ENCODE data around the gene KRTAP10-10.
"Not testable (repeated sequence)": the region's sequence is repeated elsewhere in the genome, so short reads cannot be mapped to it uniquely, and the experiment has no call there.

The KRTAP10-10 gene

DNA sequence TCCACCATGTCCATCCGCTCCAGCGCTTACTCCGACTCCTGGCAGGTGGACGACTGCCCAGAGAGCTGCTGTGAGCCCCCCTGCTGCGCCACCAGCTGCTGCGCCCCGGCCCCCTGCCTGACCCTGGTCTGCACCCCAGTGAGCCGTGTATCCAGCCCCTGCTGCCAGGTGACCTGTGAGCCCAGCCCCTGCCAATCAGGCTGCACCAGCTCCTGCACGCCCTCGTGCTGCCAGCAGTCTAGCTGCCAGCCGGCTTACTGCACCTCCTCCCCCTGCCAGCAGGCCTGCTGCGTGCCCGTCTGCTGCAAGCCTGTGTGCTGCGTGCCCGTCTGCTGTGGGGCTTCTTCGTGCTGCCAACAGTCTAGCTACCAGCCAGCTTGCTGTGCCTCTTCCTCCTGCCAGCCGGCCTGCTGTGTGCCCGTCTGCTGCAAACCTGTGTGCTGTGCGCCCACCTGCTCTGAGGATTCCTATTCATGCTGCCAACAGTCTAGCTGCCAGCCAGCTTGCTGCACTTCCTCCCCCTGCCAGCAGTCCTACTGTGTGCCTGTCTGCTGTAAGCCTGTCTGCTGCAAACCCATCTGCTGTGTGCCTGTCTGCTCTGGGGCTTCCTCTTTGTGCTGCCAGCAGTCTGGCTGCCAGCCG is 9.9 kb upstream of the KRTAP10-10 start:
- not testable (repeated sequence) for DNase-seq

GRCh38 chr21:44627831-44628233 is 9.3 kb upstream of the KRTAP10-10 start:
- DNase-seq: peak in 1 of 3 experiments; percentile 19

- no peak for DNase-seq
Measured at GRCh38 chr21:44628707-44629391, 8.3 kb upstream of the KRTAP10-10 start.

DNA sequence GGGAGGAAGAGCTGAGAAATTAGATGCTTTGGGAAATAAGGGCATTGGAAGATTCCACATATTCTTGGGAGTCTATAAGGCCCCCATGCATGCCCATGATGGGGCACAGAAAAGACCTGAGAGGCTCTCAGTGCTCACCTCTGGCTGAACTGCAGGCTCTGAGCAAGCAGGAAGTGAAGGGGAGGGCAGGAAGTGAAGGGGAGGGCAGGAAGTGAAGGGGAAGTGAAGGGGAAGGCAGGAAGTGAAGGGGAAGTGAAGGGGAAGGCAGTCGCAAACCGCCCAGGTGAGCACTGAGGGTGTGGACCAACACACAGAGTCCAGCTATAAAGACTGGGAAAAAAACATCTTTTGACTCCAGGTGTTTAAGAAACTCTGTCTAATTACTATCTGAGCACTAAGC is 6.7 kb upstream of the KRTAP10-10 start:
- DNase-seq: no peak

- no peak for DNase-seq
Measured at GRCh38 chr21:44632067-44632466, 5.1 kb upstream of the KRTAP10-10 start.

DNA sequence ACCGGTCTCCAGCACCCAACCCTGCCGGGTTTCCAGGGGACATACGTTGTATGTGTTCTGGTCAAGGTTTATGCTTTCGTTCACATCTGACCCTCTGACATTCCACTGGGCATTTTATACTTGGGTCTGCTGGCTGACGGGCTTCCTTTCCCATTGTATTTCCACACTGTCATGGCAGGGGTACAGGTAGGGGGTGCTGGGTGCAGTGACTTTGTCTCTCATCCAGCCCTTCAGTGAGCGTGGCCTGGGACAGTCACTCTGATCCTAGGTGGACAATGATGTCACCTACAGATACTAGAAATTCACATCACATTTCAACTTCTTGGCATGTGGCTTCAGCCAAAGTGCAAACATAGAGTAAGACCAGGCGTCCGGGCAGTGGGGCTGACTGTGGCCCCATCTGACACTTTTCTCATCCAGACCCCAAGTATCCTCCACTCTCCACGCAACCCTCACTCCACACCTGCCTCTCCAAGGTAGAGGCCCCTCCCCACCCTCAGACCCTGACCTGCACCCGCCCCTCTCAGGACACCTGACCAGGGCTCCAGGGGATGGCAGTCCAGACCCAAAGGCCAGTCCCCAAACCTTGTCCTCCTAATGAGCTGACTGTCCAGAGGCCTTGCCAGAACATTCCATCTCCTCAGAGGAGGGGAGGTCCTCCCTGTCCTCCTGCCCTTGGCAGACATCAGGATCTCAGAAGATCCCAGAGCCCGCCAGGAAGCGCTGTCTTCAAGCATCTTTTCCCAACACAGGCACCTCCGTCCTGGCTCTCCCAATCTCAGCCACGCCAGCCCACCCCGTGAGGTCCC is 743 bp upstream of the KRTAP10-10 start:
- no peak for DNase-seq

DNA sequence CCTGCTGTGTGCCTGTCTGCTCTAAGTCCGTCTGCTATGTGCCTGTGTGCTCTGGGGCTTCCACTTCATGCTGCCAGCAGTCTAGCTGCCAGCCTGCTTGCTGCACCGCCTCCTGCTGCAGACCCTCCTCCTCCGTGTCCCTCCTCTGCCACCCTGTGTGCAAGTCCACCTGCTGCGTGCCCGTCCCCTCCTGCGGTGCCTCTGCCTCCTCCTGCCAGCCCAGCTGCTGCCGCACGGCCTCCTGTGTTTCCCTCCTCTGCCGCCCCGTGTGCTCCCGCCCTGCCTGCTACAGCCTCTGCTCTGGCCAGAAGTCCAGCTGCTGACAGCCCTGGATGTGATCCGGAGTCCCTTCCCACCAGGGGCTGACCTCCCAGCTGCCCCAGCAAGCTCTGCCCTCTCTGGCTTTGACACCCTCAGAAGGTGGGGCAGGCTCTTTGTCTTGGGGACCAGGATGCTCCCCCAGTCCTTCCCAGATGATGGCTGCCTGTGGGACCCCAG is 744 bp downstream of the KRTAP10-10 start:
- DNase-seq: peak in 1 of 3 experiments; percentile 59

- not testable (repeated sequence) for DNase-seq
Measured at GRCh38 chr21:44638506-44639330, 1.6 kb downstream of the KRTAP10-10 start.

DNA sequence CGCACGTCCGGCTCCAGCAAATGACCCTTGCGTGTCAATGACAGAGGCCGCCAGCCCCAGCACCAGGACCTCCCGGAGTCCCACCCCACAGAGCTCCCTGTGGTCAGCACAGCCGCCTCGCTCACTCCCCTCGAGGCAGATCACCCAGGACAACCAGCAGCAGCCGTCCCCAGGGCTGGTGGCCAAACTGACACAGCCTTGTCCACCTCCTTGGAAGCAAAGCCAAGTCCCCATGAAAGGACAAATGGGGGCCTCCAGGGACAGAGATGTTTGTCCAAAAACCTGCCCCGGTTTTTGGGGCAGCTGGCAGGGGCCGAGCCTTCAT is 2.1 kb downstream of the KRTAP10-10 start:
- no peak for DNase-seq

DNA sequence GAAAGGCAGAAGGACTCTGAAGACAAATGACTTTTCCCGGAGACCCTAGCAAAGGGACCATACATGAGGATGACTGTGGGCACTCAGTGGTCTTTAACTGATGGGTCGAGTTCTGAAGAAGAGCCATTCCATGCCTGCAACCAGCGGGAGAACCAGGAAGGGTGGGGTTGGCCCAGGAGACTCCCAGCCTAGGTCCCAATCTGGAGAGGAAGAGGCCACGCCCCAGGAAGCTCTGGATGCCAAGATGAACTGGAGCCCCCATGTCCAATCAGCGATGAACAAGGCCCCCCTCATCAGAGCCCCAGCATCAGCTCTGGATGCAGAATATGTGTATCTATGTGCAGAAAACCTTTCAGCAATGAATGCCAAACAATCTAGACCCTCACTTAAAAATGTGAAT is 3.6 kb downstream of the KRTAP10-10 start:
- no peak for DNase-seq

GRCh38 chr21:44643741-44644310 is 6.7 kb downstream of the KRTAP10-10 start:
- peak in 1 of 3 experiments; percentile 16 for DNase-seq

DNA sequence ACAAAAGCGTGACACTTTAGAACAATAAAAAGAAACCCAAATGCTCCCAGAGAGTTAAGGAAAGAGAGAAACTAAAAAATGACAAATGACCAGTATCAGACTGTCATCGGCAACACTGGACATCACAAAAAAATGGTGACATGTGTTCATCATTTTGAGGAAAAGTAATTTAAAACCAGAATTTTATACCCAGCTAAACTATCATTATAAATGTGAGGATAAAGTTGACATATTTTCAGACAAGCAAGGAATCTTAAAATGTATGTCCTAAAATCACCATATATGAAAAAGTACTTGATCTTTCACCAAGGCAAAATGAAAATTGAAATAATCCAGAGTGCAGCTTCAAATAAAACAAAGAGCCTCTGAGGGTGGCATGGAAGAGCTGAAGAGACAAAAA is 7.7 kb downstream of the KRTAP10-10 start:
- DNase-seq: no peak

DNA sequence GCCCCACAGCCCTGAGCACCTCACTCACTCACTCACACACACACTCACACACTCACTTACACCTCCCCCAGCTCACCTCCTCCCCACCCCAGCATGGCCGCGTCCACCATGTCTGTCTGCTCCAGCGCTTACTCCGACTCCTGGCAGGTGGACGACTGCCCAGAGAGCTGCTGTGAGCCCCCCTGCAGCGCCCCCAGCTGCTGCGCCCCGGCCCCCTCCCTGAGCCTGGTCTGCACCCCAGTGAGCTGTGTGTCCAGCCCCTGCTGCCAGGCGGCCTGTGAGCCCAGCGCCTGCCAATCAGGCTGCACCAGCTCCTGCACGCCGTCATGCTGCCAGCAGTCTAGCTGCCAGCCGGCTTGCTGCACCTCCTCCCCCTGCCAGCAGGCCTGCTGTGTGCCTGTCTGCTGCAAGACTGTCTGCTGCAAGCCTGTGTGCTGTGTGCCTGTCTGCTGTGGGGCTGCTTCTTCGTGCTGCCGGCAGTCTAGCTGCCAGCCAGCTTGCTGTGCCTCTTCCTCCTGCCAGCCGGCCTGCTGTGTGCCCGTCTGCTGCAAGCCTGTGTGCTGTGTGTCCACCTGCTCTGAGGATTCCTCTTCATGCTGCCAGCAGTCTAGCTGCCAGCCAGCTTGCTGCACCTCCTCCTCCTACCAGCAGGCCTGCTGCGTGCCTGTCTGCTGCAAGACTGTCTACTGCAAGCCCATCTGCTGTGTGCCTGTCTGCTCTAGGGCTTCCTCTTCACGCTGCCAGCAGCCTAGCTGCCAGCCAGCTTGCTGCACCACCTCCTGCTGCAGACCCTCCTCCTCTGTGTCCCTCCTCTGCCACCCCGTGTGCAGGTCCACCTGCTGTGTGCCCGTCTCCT is 9.4 kb downstream of the KRTAP10-10 start, which contains the start of gene KRTAP10-11:
KRTAP10-11 (plus strand) TSS at position 49 of the 856 bp plus-strand sequence; CDS start at position 94, 45 bp downstream.
- DNase-seq: peak in 2 of 3 experiments; percentile 39 to 55

DNA sequence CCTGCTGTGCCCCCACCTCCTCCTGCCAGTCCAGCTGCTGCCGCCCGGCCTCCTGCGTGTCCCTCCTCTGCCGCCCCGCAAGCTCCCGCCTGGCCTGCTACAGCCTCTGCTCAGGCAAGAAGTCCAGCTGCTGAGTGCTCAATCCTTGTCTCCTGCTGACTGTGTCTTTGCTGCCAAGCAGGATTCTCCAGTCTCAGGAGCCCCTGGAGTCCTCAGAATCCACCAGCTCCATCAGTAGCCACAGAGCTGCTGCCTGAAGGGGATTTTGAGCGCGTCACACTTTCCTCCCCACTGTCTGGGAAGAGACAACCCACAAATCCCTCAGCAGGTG is 10.0 kb downstream of the KRTAP10-10 start:
- DNase-seq: peak in 2 of 3 experiments; percentile 69 to 87

DNA sequence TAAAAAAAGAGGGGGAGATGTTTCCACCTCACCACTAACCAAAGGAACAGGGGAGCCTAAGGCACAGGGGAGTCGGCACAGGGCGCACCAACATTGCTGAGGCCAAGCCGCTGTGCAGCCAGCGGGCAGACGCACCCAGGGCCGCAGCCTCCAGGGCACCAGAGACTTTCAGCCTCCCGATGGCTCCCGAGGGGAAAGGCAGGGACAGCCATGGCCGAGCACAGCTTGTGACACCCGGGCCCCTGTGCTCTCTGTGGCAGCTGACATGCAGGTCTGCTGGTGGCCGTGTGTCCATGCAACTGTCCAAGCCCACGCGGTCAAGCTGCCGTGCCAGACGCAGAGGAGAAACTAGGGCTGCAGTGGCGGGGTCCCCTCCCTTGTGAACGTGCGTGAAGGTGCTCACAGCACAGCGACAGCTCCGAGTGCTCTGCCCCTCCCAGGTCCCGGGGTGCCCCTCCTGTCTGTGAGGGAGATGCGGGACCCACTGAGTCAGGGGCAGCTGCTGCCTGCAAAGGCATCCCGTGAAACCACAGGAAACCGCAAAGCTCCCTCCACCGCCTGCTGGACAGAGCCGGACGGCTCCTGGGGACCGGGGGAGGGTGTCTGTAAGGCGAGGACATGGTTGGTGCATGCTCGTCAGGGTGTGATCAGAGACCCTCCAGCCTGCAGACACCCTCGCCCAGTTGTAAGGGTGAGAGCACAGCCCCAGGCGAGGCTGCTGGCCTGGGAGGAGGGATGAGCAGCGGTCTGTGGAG is 11.6 kb downstream of the KRTAP10-10 start:
- DNase-seq: no peak

DNA sequence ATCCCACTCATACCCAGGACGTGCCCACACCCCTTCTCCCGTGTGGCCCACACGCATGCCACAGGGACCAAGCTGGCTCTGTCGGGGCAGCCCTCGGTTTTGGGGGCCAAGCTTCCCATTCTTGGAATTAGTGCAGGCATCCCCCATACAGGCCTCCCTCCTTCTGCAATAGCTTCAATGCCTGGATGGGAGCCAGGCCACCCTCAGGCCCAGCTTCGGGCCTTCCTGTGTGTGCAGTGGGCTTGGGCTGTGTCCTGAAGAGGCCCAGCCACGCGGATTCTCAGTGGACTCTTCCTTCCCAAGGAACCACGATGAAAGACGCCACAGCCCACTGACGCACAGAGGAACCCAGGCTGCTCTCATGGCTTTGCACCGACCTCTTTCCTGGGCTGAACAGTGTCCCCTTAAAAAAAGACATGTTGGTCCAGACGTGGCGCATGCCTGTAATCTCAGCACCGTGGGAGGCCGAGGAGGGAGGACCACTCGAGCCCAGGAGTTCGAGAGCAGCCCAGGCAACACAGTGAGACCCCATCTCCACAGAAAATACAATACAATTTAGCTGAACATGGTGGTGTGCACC is 12.5 kb downstream of the KRTAP10-10 start:
- DNase-seq: no peak

- no peak for DNase-seq
Measured at GRCh38 chr21:44650265-44650972, 13.3 kb downstream of the KRTAP10-10 start.

GRCh38 chr21:44650973-44651675 is 14.0 kb downstream of the KRTAP10-10 start:
- DNase-seq: no peak

GRCh38 chr21:44653123-44653522 is 16.0 kb downstream of the KRTAP10-10 start:
- peak in 2 of 3 experiments; percentile 71 to 85 for DNase-seq

Measured in NCI-H1417 (cell line).